Lung (tissue), 12 donors: Measurements from ENCODE around the gene IGF2. TPM values are rescaled to one million over a fixed set of nuclear protein-coding genes. Genes with fewer than 3 reads are reported as not detected.

Experiments used
- ATAC-seq: fragments of 200-7000 bp; cut with Tn5 transposase; one replicate; pipeline ENCODE4 v1.9.1; 2020; ENCODE audit warnings: moderate number of reproducible peaks; ENCODE audit not compliant: insufficient read depth, low FRiP score
- DNase-seq, 3 donors: peaks; one replicate each; pipeline ENCODE4 v3.0.0-alpha.2; 2013 to 2017
- H3K27ac ChIP-seq, 2 donors: one replicate each; pipeline ENCODE4 v1.5.1; 2013; ENCODE audit warnings: mild to moderate bottlenecking in 2 of 2, moderate library complexity in 2 of 2, control low read depth in 1 of 2, inconsistent platforms in 1 of 2, low read depth in 1 of 2, low read length in 1 of 2
- H3K27me3 ChIP-seq, 3 donors: one replicate each; pipeline ENCODE4 v1.5.1; 2013; ENCODE audit warnings: low read length in 2 of 3; ENCODE audit not compliant: control insufficient read depth in 3 of 3, insufficient read depth in 3 of 3
- H3K36me3 ChIP-seq, 4 donors: one replicate each; pipeline ENCODE4 v1.5.1; 2013; ENCODE audit warnings: low read length in 4 of 4, mild to moderate bottlenecking in 1 of 4, moderate library complexity in 1 of 4; ENCODE audit not compliant: control insufficient read depth in 4 of 4, insufficient read depth in 4 of 4
- H3K4me1 ChIP-seq, 5 donors: one replicate each; pipeline ENCODE4 v1.5.1; 2013; ENCODE audit warnings: low read length in 5 of 5, mild to moderate bottlenecking in 2 of 5, moderate library complexity in 1 of 5; ENCODE audit not compliant: control insufficient read depth in 5 of 5, insufficient read depth in 5 of 5
- H3K4me3 ChIP-seq: one replicate; pipeline ENCODE4 v1.5.1; 2013; ENCODE audit warnings: mild to moderate bottlenecking, control low read depth, moderate library complexity
- H3K9ac ChIP-seq, 2 donors: one replicate each; pipeline ENCODE4 v1.5.1; 2013; ENCODE audit warnings: low read length in 2 of 2, control low read depth in 1 of 2; ENCODE audit not compliant: insufficient read depth in 1 of 2
- H3K9me3 ChIP-seq, 4 donors: one replicate each; pipeline ENCODE4 v1.5.1; 2013; ENCODE audit warnings: low read length in 3 of 4, mild to moderate bottlenecking in 1 of 4, moderate library complexity in 1 of 4; ENCODE audit not compliant: control insufficient read depth in 4 of 4, insufficient read depth in 3 of 4
- CTCF ChIP-seq: IDR thresholded peaks from 2 replicates; pipeline ENCODE4 v1.5.1; 2012; ENCODE audit warnings: mild to moderate bottlenecking; ENCODE audit errors: control extremely low read depth, extremely low read depth
- WGBS, 2 donors: extraction: QIAGEN DNeasy Blood & Tissue Kit; methylation state at CpG; one replicate each; pipeline ENCODE4 v1.1.7; 2013; 5-methylcytosine and 5-hydroxymethylcytosine counted together
- polyA plus RNA-seq, 2 donors: library from polyadenylated mRNA; stranded (reverse); fragments of 200-250 nt; gene quantifications; one replicate each; pipeline ENCODE4 v1.2.1, GENCODE V29; 2013
- total RNA-seq, 2 donors: library from RNA; depleted of rRNA in 1 of 2; stranded (reverse); fragments of >200 nt in 1 of 2; gene quantifications; one replicate each; pipeline ENCODE4 v1.2.1, GENCODE V29; 2014 to 2021
- donor health status: control.
- donor health status: control.
- donor health status: Bipolar disorder and iron deficiency.
- donor health status: healthy.
- donor health status: DM: yes; HTN: yes; CAD: no.

The IGF2 gene
- total and polyA plus RNA-seq, 4 donors = 2.9 to 87.7 (median 15.6) TPM

GRCh38 chr11:2176389-2176900 is 37.3 kb upstream of the IGF2 start:
- no peak for TF ChIP-seq CTCF
- Histone ChIP-seq H3K36me3 (no peaks in the 10 kb centered on the region), H3K27ac (no peak overlapping the region), H3K4me3 (no peak overlapping the region), H3K27me3 (no peaks in the 10 kb centered on the region), H3K9ac (no peak overlapping the region), H3K4me1 (peaks cover 0 to 3% (median 0%) of the 10 kb centered on the region in 5 donors), H3K9me3 (peaks cover 0 to 3% (median 1%) of the 10 kb centered on the region in 4 donors)
- 94% methylated on average over 14 of the region's 14 CpGs for WGBS, 2 donors
- DNase-seq = no peak
- no peak for ATAC-seq

GRCh38 chr11:2175659-2176058 is 36.5 kb upstream of the IGF2 start:
- no peak for ATAC-seq

GRCh38 chr11:2174361-2174760 is 35.2 kb upstream of the IGF2 start:
- Histone ChIP-seq H3K9me3 (peaks cover 0 to 3% (median 1%) of the 10 kb centered on the region in 4 donors), H3K4me1 (peaks cover 0 to 3% (median 0%) of the 10 kb centered on the region in 5 donors), H3K27me3 (no peaks in the 10 kb centered on the region), H3K36me3 (no peaks in the 10 kb centered on the region), H3K27ac (no peak overlapping the region), H3K9ac (no peak overlapping the region), H3K4me3 (no peak overlapping the region)
- no peak for TF ChIP-seq CTCF
- ATAC-seq (no peak), DNase-seq (no peak)
- 87 to 94% methylated on average over 11 of the region's 11 CpGs for WGBS, 2 donors

More at GRCh38 chr11:2175659-2176058, 36.5 kb upstream of the IGF2 start:
- no peak for DNase-seq
- H3K4me1 ChIP-seq = peaks cover 0 to 3% (median 0%) of the 10 kb centered on the region in 5 donors
- no peak overlapping the region for H3K9ac ChIP-seq
- TF ChIP-seq CTCF = no peak
- 57 to 64% methylated on average over 12 to 13 of the region's 13 CpGs for WGBS, 2 donors
- no peak overlapping the region for H3K27ac ChIP-seq
- no peaks in the 10 kb centered on the region for H3K27me3 ChIP-seq
- H3K36me3 ChIP-seq = no peaks in the 10 kb centered on the region
- peaks cover 0 to 3% (median 1%) of the 10 kb centered on the region in 4 donors for H3K9me3 ChIP-seq
- no peak overlapping the region for H3K4me3 ChIP-seq

GRCh38 chr11:2173761-2174160 is 34.6 kb upstream of the IGF2 start:
- no peaks in the 10 kb centered on the region for H3K36me3 ChIP-seq
- DNase-seq (no peak), ATAC-seq (no peak)
- no peak overlapping the region for H3K9ac ChIP-seq
- no peaks in the 10 kb centered on the region for H3K27me3 ChIP-seq
- no peak for TF ChIP-seq CTCF
- H3K4me1 ChIP-seq = peaks cover 0 to 3% (median 0%) of the 10 kb centered on the region in 5 donors
- peaks cover 0 to 3% (median 1%) of the 10 kb centered on the region in 4 donors for H3K9me3 ChIP-seq
- no peak overlapping the region for H3K4me3 ChIP-seq
- no peak overlapping the region for H3K27ac ChIP-seq
- 76 to 82% methylated on average over 11 of the region's 11 CpGs for WGBS, 2 donors
